ENCODE measurements around the gene TDG. TPM values are rescaled to one million over a fixed set of nuclear protein-coding genes. Genes with fewer than 3 reads are reported as not detected.

The TDG gene
- total RNA-seq, 1 donor from 2014 or later: 18.1 TPM

- no peak overlapping the region for H3K4me3 ChIP-seq
- DNase-seq (no peak), ATAC-seq (no peak)
- intact Hi-C loops (cut with DNase I): no loop called here
- peaks cover 100% of the 10 kb centered on the region for H3K36me3 ChIP-seq
- no peaks in the 10 kb centered on the region for H3K4me1 ChIP-seq
- H3K27ac ChIP-seq: no peak overlapping the region
- H3K27me3 ChIP-seq: no peaks in the 10 kb centered on the region
- TF ChIP-seq CTCF (IDR thresholded peaks at IDR 0.05): no peak
- H3K9me3 ChIP-seq: no peaks in the 10 kb centered on the region
Observed at GRCh38 chr12:103944964-103945363, 20.7 kb upstream of the TDG start.

- Histone ChIP-seq H3K4me3 (no peak overlapping the region), H3K27me3 (no peaks in the 10 kb centered on the region), H3K4me1 (no peaks in the 10 kb centered on the region), H3K27ac (no peak overlapping the region), H3K36me3 (peaks cover 100% of the 10 kb centered on the region), H3K9me3 (no peaks in the 10 kb centered on the region)
- no peak for TF ChIP-seq CTCF (IDR thresholded peaks at IDR 0.05)
- intact Hi-C loops (cut with DNase I): no loop called here
- no peak for ATAC-seq
- no peak for DNase-seq
Observed at GRCh38 chr12:103947871-103948555, 17.7 kb upstream of the TDG start.

- Histone ChIP-seq H3K4me1 (no peaks in the 10 kb centered on the region), H3K9me3 (no peaks in the 10 kb centered on the region), H3K36me3 (peaks cover 95% of the 10 kb centered on the region), H3K27ac (no peak overlapping the region), H3K4me3 (no peak overlapping the region), H3K27me3 (no peaks in the 10 kb centered on the region)
- no peak for TF ChIP-seq CTCF (IDR thresholded peaks at IDR 0.05)
- intact Hi-C loops (cut with DNase I): no loop called here
- ATAC-seq: no peak
- DNase-seq: no peak
Observed at GRCh38 chr12:103948746-103949406, 16.8 kb upstream of the TDG start.

GRCh38 chr12:103952497-103952896 is 13.2 kb upstream of the TDG start:
- Histone ChIP-seq H3K27ac (no peak overlapping the region), H3K4me3 (no peak overlapping the region), H3K4me1 (peaks cover 22% of the 10 kb centered on the region), H3K36me3 (peaks cover 59% of the 10 kb centered on the region), H3K9me3 (no peaks in the 10 kb centered on the region), H3K27me3 (no peaks in the 10 kb centered on the region)
- no peak for ATAC-seq
- no peak for DNase-seq
- intact Hi-C loops (cut with DNase I): no loop called here
- TF ChIP-seq CTCF (IDR thresholded peaks at IDR 0.05): no peak

- Histone ChIP-seq H3K36me3 (peaks cover 24% of the 10 kb centered on the region), H3K27ac (peak overlapping the region; percentile 84), H3K27me3 (no peaks in the 10 kb centered on the region), H3K4me1 (peaks cover 22% of the 10 kb centered on the region), H3K9me3 (no peaks in the 10 kb centered on the region), H3K4me3 (peak overlapping the region; percentile 92)
- DNase-seq (no peak), ATAC-seq (no peak)
- TF ChIP-seq CTCF (IDR thresholded peaks at IDR 0.05): no peak
- intact Hi-C loops (cut with DNase I): no loop called here
Observed at GRCh38 chr12:103955811-103956508, 9.7 kb upstream of the TDG start.
